WERI-Rb-1 (cell line): ENCODE data around the gene PDE10A.
"Not testable (repeated sequence)": the region's sequence is repeated elsewhere in the genome, so short reads cannot be mapped to it uniquely, and the experiment has no call there.

Experiments
- DNase-seq: peaks from one replicate; pipeline ENCODE4 v3.0.0-alpha.2; 2020
- H3K27ac ChIP-seq: fragments of 250-450 bp; sonication (Bioruptor Pico); 2 replicates; pipeline ENCODE4 v1.5.1; 2020; ENCODE audit warnings: mild to moderate bottlenecking, moderate library complexity
- H3K27me3 ChIP-seq: fragments of 250-450 bp; sonication (Bioruptor Pico); 2 replicates; pipeline ENCODE4 v1.5.1; 2021; ENCODE audit warnings: mild to moderate bottlenecking, low read depth, moderate library complexity; ENCODE audit not compliant: insufficient read depth, severe bottlenecking
- H3K36me3 ChIP-seq: fragments of 250-450 bp; sonication (Bioruptor Pico); 2 replicates; pipeline ENCODE4 v1.5.1; 2020; ENCODE audit warnings: mild to moderate bottlenecking, moderate library complexity
- H3K4me3 ChIP-seq: 2 replicates; pipeline ENCODE4 v1.5.1; 2011; ENCODE audit warnings: low read depth, mild to moderate bottlenecking, control low read depth, low read length
- H3K9me3 ChIP-seq: fragments of 250-450 bp; sonication (Bioruptor Pico); 2 replicates; pipeline ENCODE4 v1.5.1; 2021; ENCODE audit warnings: mild to moderate bottlenecking, moderate library complexity; ENCODE audit not compliant: severe bottlenecking
- CTCF ChIP-seq: IDR thresholded peaks from 2 replicates; pipeline ENCODE4 v1.5.1; 2011; ENCODE audit warnings: low read depth, mild to moderate bottlenecking, control low read depth, inconsistent platforms, low read length

PDE10A gene

DNA sequence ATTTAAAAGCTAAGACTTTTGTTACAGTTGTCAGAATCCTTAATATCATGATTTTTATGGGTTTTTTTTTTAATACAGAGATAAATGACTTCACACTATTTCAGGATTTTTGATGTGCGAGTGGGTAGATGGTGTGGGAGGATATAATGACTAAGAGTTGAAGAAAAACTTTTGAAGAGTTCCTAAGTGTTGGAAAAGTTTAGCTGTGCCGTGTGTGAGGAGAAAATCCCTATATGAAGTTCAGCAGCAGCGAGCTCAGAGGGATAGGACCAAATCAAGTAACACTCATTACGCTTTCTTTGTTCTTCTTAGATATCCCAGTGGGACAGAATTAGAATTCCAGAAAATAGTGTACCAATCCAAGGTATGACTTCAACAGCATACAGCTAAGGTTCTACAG is 34.1 kb downstream of the PDE10A start:
- Histone ChIP-seq H3K27me3 (peaks cover 77% of the 10 kb centered on the region), H3K4me3 (no peak overlapping the region), H3K27ac (no peak overlapping the region), H3K9me3 (no peaks in the 10 kb centered on the region), H3K36me3 (no peaks in the 10 kb centered on the region)
- DNase-seq = no peak
- no peak for TF ChIP-seq CTCF

DNA sequence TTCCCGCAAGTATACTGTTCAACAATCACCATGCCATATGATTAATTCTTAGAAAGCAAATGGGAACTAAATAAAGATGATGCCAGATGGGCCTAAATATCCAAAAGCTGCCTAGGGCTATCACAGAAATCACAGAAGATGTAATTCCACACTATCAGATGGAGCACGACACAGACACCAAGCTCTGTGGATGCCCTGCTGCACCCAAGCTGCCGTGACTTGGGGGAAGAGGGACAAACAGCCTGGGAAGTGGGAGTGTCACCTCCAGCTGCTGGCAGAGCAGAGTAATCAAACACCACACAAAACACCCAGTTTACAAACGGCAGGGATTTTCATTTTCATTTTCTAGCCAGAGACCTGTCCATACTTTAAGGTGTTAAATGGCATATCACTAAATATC is 35.7 kb downstream of the PDE10A start:
- H3K27me3 ChIP-seq = peaks cover 73% of the 10 kb centered on the region
- H3K36me3 ChIP-seq = no peaks in the 10 kb centered on the region
- no peak for TF ChIP-seq CTCF
- no peak overlapping the region for H3K27ac ChIP-seq
- no peak for DNase-seq
- no peak overlapping the region for H3K4me3 ChIP-seq
- no peaks in the 10 kb centered on the region for H3K9me3 ChIP-seq

GRCh38 chr6:165626711-165627110 is 36.3 kb downstream of the PDE10A start:
- H3K4me3 ChIP-seq = no peak overlapping the region
- no peak for TF ChIP-seq CTCF
- no peak for DNase-seq
- no peaks in the 10 kb centered on the region for H3K9me3 ChIP-seq
- no peaks in the 10 kb centered on the region for H3K36me3 ChIP-seq
- H3K27me3 ChIP-seq = peaks cover 76% of the 10 kb centered on the region
- H3K27ac ChIP-seq = no peak overlapping the region

- Histone ChIP-seq H3K9me3 (no peaks in the 10 kb centered on the region), H3K27ac (no peak overlapping the region), H3K36me3 (no peaks in the 10 kb centered on the region), H3K27me3 (peaks cover 67% of the 10 kb centered on the region), H3K4me3 (no peak overlapping the region)
- no peak for DNase-seq
- TF ChIP-seq CTCF = no peak
These were observed 38.0 kb downstream of the PDE10A start for GRCh38 chr6:165624871-165625639.

DNA sequence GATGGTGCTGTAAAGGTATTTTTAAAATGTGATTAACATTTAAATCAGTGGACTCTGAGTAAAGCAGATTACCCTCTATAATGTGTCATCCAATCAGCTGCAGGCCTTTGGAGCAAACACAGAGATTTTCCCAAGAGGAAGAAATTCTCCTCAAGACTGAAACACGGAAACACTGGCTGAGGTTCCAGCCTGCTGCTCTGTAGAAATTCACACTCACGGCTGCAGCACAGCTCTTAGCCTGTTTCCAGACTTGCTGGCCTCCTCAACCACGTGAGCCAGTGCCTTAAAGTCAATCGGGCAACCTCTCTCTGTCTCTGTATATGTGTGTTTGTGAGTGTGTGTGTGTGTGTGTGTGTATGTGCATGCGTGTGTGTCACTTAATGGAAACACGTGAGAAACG is 41.1 kb downstream of the PDE10A start:
- Histone ChIP-seq H3K4me3 (no peak overlapping the region), H3K27ac (no peak overlapping the region), H3K27me3 (peaks cover 55% of the 10 kb centered on the region), H3K36me3 (no peaks in the 10 kb centered on the region), H3K9me3 (no peaks in the 10 kb centered on the region)
- no peak for TF ChIP-seq CTCF
- no peak for DNase-seq

- H3K36me3 ChIP-seq, H3K9me3 ChIP-seq, DNase-seq, H3K27ac ChIP-seq, H3K4me3 ChIP-seq: not testable (repeated sequence)
- H3K27me3 ChIP-seq = peaks cover 59% of the 10 kb centered on the region
These were observed 44.1 kb downstream of the PDE10A start for GRCh38 chr6:165618891-165619290.
